ENCODE data around the gene NUMA1. TPM values are rescaled to one million over a fixed set of nuclear protein-coding genes. Genes with fewer than 3 reads are reported as not detected.
A peak's percentile ranks its signal among the peaks of the same experiment; 100 is the strongest.

The NUMA1 gene
- total and polyA plus RNA-seq, 2 of the 13 experiments (the other 11 are each of a cell fraction or from before 2014, with no cell fraction given) = 57.3 to 60.2 TPM

GRCh38 chr11:72081184-72081644 is 872 bp upstream of the NUMA1 start:
- DNase-seq (ENCODE audit: low spot score) = no peak
- ATAC-seq = no peak
- peaks cover 36% of the 10 kb centered on the region for H3K79me2 ChIP-seq (ENCODE audit: insufficient read depth, low read length)
- TF ChIP-seq E2F1 (CRISPR knock-in tag; IDR thresholded peaks at IDR 0.05) = no peak
- TF ChIP-seq SMAD1 (CRISPR knock-in tag; IDR thresholded peaks at IDR 0.05; ENCODE audit: borderline replicate concordance, low read depth) = 0 out of 2 replicates have a peak, but pooled peaks have one; percentile 2
- peak overlapping the region; percentile 58 for H3K27ac ChIP-seq (ENCODE audit: extremely low read length, insufficient read depth, low read length)
- WGBS (ENCODE audit: low lambda C conversion rate) = 84% methylated on average over 21 of the region's 21 CpGs
- no peaks in the 10 kb centered on the region for H3K9me3 ChIP-seq (ENCODE audit: low read length)
- POLR2A ChIA-PET = interaction anchor here (2.7 kb wide), 1 partner anchor 41 kb away, joined by 9 read pairs; no protein-coding TSS in a partner anchor
- H3K27me3 ChIP-seq (ENCODE audit: control insufficient read depth in 1 of 2, insufficient read depth in 2 of 2, low read length in 2 of 2) = no peaks in the 10 kb centered on the region; a peak in 1 of 5 replicates
- H2AFZ ChIP-seq (ENCODE audit: low read length) = no peak overlapping the region
- no peaks in the 10 kb centered on the region for H4K20me1 ChIP-seq (ENCODE audit: insufficient read depth, low read length)
- peak overlapping the region; percentile 30 to 83 (median 57); a peak in 5 of 6 replicates for H3K4me3 ChIP-seq (replicated peaks in 1 of 3; ENCODE audit: insufficient read depth in 1 of 3, low read depth in 2 of 3, low read length in 3 of 3)
- peaks cover 24% of the 10 kb centered on the region for H3K4me1 ChIP-seq (ENCODE audit: insufficient read depth, low read length)
- in situ Hi-C loops (cut with HindIII; ENCODE audit: extremely low pct_ligation_motif_present, low pct_unique_long_range_greater_than_20kb) (no loop called here), intact Hi-C loops (cut with micrococcal nuclease; ENCODE audit: unreplicated experiment) (loop anchor here (2.0 kb wide), 1 partner anchor 22 kb away; the partner anchor contains the start of gene LAMTOR1)
- H3K9ac ChIP-seq (ENCODE audit: insufficient read depth, low read depth, low read length) = peak overlapping the region; percentile 62
- TSS peak; percentile 81 for BruUV-seq (replicated peaks)
- peak overlapping the region; percentile 79 for H3K4me2 ChIP-seq (ENCODE audit: low read depth, low read length)
- CTCF ChIA-PET (ENCODE audit: low intra/inter-chr PET ratio, low total read pairs) = no interaction called here
- no peaks in the 10 kb centered on the region; a peak in 1 of 5 replicates for H3K36me3 ChIP-seq (replicated peaks in 1 of 2; ENCODE audit: control insufficient read depth in 1 of 2, insufficient read depth in 2 of 2, low read length in 2 of 2)
- no peak for FAIRE-seq

GRCh38 chr11:72079819-72080325 is 470 bp downstream of the NUMA1 start:
- Histone ChIP-seq H3K9ac (ENCODE audit: insufficient read depth, low read depth, low read length) (peak overlapping the region; percentile 77), H3K4me2 (ENCODE audit: low read depth, low read length) (peak overlapping the region; percentile 82), H3K36me3 (replicated peaks in 1 of 2; ENCODE audit: control insufficient read depth in 1 of 2, insufficient read depth in 2 of 2, low read length in 2 of 2) (peaks cover 0 to 10% of the 10 kb centered on the region in 2 experiments; a peak in 2 of 5 replicates), H3K9me3 (ENCODE audit: low read length) (no peaks in the 10 kb centered on the region), H2AFZ (ENCODE audit: low read length) (peak overlapping the region; percentile 44), H3K27me3 (ENCODE audit: control insufficient read depth in 1 of 2, insufficient read depth in 2 of 2, low read length in 2 of 2) (no peaks in the 10 kb centered on the region; a peak in 1 of 5 replicates), H4K20me1 (ENCODE audit: insufficient read depth, low read length) (no peaks in the 10 kb centered on the region), H3K79me2 (ENCODE audit: insufficient read depth, low read length) (peaks cover 47% of the 10 kb centered on the region), H3K27ac (ENCODE audit: extremely low read length, insufficient read depth, low read length) (peak overlapping the region; percentile 86), H3K4me1 (ENCODE audit: insufficient read depth, low read length) (peaks cover 24% of the 10 kb centered on the region), H3K4me3 (replicated peaks in 1 of 3; ENCODE audit: insufficient read depth in 1 of 3, low read depth in 2 of 3, low read length in 3 of 3) (peak overlapping the region; percentile 71 to 92 (median 83))
- in situ Hi-C loops (cut with HindIII; ENCODE audit: extremely low pct_ligation_motif_present, low pct_unique_long_range_greater_than_20kb) (no loop called here), intact Hi-C loops (cut with micrococcal nuclease; ENCODE audit: unreplicated experiment) (loop anchor here (1.0 to 2.0 kb wide), 2 partner anchors 23 to 39 kb away; partner anchors contain the start of gene LAMTOR1)
- WGBS (ENCODE audit: low lambda C conversion rate) = 0% methylated on average over 16 of the region's 16 CpGs
- peak; percentile 5 for ATAC-seq
- no peak for DNase-seq (ENCODE audit: low spot score)
- BruUV-seq (replicated peaks) = no TSS peak
- POLR2A ChIA-PET = interaction anchor here (0.7 to 0.9 kb wide), 2 partner anchors 13 to 158 kb away, joined by 4 read pairs; no protein-coding TSS in a partner anchor
- FAIRE-seq = no peak
- CTCF ChIA-PET (ENCODE audit: low intra/inter-chr PET ratio, low total read pairs) = no interaction called here
- TF ChIP-seq SRSF1 (optimal IDR thresholded peaks at IDR 0.05; ENCODE audit: low read depth, low read length) (no peak), ZNF605 (CRISPR knock-in tag; IDR thresholded peaks at IDR 0.05) (0 out of 2 replicates have a peak, but pooled peaks have one; percentile 10), MAFK (conservative IDR thresholded peaks at IDR 0.05 in 1 of 2, IDR thresholded peaks at IDR 0.05 in 1 of 2; ENCODE audit: low read length in 2 of 2) (peak; percentile 77 to 90), FOXA3 (CRISPR knock-in tag; IDR thresholded peaks at IDR 0.05) (no peak), SYNCRIP (IDR thresholded peaks at IDR 0.05; ENCODE audit: insufficient read depth, low read depth, low read length) (no peak), STAT6 (CRISPR knock-in tag; IDR thresholded peaks at IDR 0.05; ENCODE audit: borderline replicate concordance) (no peak), ZNF18 (CRISPR knock-in tag; IDR thresholded peaks at IDR 0.05; ENCODE audit: insufficient replicate concordance) (no peak), EZH2 (conservative IDR thresholded peaks at IDR 0.05; ENCODE audit: low read depth, low read length) (no peak)
